Measurements from ENCODE around the gene SLC35F3.
"Not testable (repeated sequence)": the region's sequence is repeated elsewhere in the genome, so short reads cannot be mapped to it uniquely, and the experiment has no call there.

Gene SLC35F3

GRCh38 chr1:234170622-234171021 lies 266.1 kb downstream of the SLC35F3 start:
- Histone ChIP-seq H3K4me1 (no peaks in the 10 kb centered on the region), H3K9me3 (no peaks in the 10 kb centered on the region), H3K27ac (no peak overlapping the region), H3K4me3 (no peak overlapping the region), H3K27me3 (no peaks in the 10 kb centered on the region), H3K36me3 (no peaks in the 10 kb centered on the region)
- DNase-seq: no peak
- TF ChIP-seq, protein P1, sequence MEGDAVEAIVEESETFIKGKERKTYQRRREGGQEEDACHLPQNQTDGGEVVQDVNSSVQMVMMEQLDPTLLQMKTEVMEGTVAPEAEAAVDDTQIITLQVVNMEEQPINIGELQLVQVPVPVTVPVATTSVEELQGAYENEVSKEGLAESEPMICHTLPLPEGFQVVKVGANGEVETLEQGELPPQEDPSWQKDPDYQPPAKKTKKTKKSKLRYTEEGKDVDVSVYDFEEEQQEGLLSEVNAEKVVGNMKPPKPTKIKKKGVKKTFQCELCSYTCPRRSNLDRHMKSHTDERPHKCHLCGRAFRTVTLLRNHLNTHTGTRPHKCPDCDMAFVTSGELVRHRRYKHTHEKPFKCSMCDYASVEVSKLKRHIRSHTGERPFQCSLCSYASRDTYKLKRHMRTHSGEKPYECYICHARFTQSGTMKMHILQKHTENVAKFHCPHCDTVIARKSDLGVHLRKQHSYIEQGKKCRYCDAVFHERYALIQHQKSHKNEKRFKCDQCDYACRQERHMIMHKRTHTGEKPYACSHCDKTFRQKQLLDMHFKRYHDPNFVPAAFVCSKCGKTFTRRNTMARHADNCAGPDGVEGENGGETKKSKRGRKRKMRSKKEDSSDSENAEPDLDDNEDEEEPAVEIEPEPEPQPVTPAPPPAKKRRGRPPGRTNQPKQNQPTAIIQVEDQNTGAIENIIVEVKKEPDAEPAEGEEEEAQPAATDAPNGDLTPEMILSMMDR (IDR thresholded peaks at IDR 0.05): no peak
- intact Hi-C loops (cut with DNase I; ENCODE audit: low total_unique reads): no loop called here

- intact Hi-C loops (cut with DNase I; ENCODE audit: low total_unique reads): no loop called here
Observed at GRCh38 chr1:234173968-234174367, 269.5 kb downstream of the SLC35F3 start.

DNA sequence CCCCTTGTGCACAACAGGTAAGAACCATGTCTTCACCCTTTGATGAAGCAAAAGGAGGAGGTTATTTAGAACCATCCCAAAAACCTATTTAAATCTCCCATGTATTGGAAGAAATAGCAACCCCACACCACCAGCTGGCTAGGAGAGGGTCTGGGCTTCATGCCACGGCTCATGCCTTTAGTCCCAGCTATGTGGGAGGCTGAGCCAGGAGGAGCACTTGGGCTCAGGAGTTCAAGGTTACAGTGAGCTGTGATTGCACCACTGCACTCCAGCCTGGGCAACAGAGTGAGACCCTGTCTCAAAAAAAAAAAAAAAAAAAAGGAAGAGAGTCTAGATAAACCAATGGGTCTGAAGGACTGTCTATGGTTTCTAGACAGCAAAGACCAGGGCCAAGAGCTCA lies 270.9 kb downstream of the SLC35F3 start:
- Histone ChIP-seq H3K27ac (no peak overlapping the region), H3K9me3 (no peaks in the 10 kb centered on the region), H3K4me3 (no peak overlapping the region), H3K4me1 (no peaks in the 10 kb centered on the region), H3K36me3 (no peaks in the 10 kb centered on the region), H3K27me3 (peaks cover 0 to 2% of the 10 kb centered on the region in 2 donors)
- intact Hi-C loops (cut with DNase I; ENCODE audit: low total_unique reads): no loop called here
- DNase-seq: no peak
- TF ChIP-seq, protein P1 (IDR thresholded peaks at IDR 0.05): no peak

More at GRCh38 chr1:234173968-234174367, 269.5 kb downstream of the SLC35F3 start:
- H3K27ac ChIP-seq: no peak overlapping the region
- H3K27me3 ChIP-seq: no peaks in the 10 kb centered on the region
- no peak overlapping the region for H3K4me3 ChIP-seq
- H3K36me3 ChIP-seq: no peaks in the 10 kb centered on the region
- no peak for DNase-seq
- TF ChIP-seq, protein P1 (IDR thresholded peaks at IDR 0.05): no peak
- H3K4me1 ChIP-seq: no peaks in the 10 kb centered on the region
- no peaks in the 10 kb centered on the region for H3K9me3 ChIP-seq

DNA sequence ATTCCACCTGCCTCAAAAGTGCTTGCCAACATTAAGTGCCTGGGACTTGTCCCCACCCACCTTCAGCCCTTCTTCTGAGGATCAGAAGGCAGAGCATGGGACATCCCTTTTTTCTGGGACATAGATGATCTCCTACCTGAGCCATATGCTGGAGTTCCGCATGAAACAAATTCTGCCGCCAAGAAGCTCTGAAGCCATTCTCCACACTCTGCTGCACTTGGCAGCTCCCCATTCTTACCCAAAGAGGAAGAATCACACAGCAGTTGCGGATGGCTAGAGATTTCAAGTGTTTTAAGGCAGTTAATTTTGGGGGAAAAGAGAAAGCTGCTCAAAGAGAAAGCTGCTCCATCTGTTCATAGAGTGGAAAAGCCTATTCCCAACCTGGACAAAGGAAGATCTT lies 271.5 kb downstream of the SLC35F3 start:
- Histone ChIP-seq H3K36me3 (no peaks in the 10 kb centered on the region), H3K9me3 (no peaks in the 10 kb centered on the region), H3K27ac (no peak overlapping the region), H3K4me1 (no peaks in the 10 kb centered on the region), H3K4me3 (no peak overlapping the region), H3K27me3 (peaks cover 0 to 4% of the 10 kb centered on the region in 2 donors)
- intact Hi-C loops (cut with DNase I; ENCODE audit: low total_unique reads): no loop called here
- TF ChIP-seq, protein P1 (IDR thresholded peaks at IDR 0.05): no peak
- no peak for DNase-seq

DNA sequence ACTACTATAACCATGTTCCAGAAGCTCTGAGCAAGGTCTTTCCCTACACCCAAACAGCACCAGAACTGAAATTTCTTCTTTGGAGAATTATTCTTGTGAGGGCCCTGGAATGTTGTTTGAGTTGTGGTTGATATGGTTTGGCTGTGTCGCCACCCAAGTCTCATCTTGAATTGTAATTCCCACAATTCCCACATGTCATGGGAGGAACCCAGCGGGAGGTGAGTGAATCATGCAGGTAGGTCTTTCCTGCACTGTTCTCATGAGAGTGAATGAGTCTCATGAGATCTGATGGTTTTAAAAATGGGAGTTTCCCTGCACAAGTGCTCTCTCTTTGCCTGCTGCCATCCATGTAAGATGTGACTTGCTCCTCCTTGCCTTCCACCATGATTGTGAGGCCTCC lies 272.4 kb downstream of the SLC35F3 start:
- intact Hi-C loops (cut with DNase I; ENCODE audit: low total_unique reads); H3K27me3 ChIP-seq; H3K9me3 ChIP-seq; H3K36me3 ChIP-seq; DNase-seq; H3K27ac ChIP-seq; H3K4me1 ChIP-seq; H3K4me3 ChIP-seq: not testable (repeated sequence)

- TF ChIP-seq, protein P1 (IDR thresholded peaks at IDR 0.05): no peak
- Histone ChIP-seq H3K9me3 (peaks cover 0 to 11% (median 0%) of the 10 kb centered on the region in 3 donors), H3K27me3 (peaks cover 0 to 5% of the 10 kb centered on the region in 2 donors), H3K4me1 (no peaks in the 10 kb centered on the region), H3K4me3 (no peak overlapping the region), H3K27ac (no peak overlapping the region), H3K36me3 (no peaks in the 10 kb centered on the region)
- intact Hi-C loops (cut with DNase I; ENCODE audit: low total_unique reads): no loop called here
- no peak for DNase-seq
Observed at GRCh38 chr1:234185438-234185837, 281.0 kb downstream of the SLC35F3 start.
